ENCODE data around the gene CCDC167.

The CCDC167 gene

GRCh38 chr6:37491171-37491829 lies 8.4 kb downstream of the CCDC167 start:
- no peak overlapping the region for H3K27ac ChIP-seq (ENCODE audit: low read depth, low read length)
- no peak overlapping the region for H3K4me3 ChIP-seq (ENCODE audit: low read depth in 1 of 2, low read length in 2 of 2)
- no peaks in the 10 kb centered on the region for H3K36me3 ChIP-seq (ENCODE audit: control insufficient read depth in 1 of 2, insufficient read depth in 2 of 2, low read length in 2 of 2)
- no peaks in the 10 kb centered on the region for H3K9me3 ChIP-seq (ENCODE audit: control insufficient read depth in 1 of 2, low read length in 2 of 2)
- H3K4me1 ChIP-seq (ENCODE audit: control insufficient read depth in 1 of 2, insufficient read depth in 2 of 2, low read length in 2 of 2) = peaks cover 0 to 7% of the 10 kb centered on the region in 2 donors
- H3K27me3 ChIP-seq (ENCODE audit: control insufficient read depth in 1 of 2, insufficient read depth in 2 of 2, low read length in 2 of 2) = no peaks in the 10 kb centered on the region
- H3K9ac ChIP-seq (ENCODE audit: low read depth in 1 of 2, low read length in 2 of 2) = no peak overlapping the region

GRCh38 chr6:37490536-37491170 lies 9.0 kb downstream of the CCDC167 start:
- no peak overlapping the region for H3K4me3 ChIP-seq (ENCODE audit: low read depth in 1 of 2, low read length in 2 of 2)
- no peaks in the 10 kb centered on the region for H3K27me3 ChIP-seq (ENCODE audit: control insufficient read depth in 1 of 2, insufficient read depth in 2 of 2, low read length in 2 of 2)
- H3K4me1 ChIP-seq (ENCODE audit: control insufficient read depth in 1 of 2, insufficient read depth in 2 of 2, low read length in 2 of 2) = peaks cover 0 to 7% of the 10 kb centered on the region in 2 donors
- no peaks in the 10 kb centered on the region for H3K9me3 ChIP-seq (ENCODE audit: control insufficient read depth in 1 of 2, low read length in 2 of 2)
- H3K36me3 ChIP-seq (ENCODE audit: control insufficient read depth in 1 of 2, insufficient read depth in 2 of 2, low read length in 2 of 2) = no peaks in the 10 kb centered on the region
- no peak overlapping the region for H3K9ac ChIP-seq (ENCODE audit: low read depth in 1 of 2, low read length in 2 of 2)
- H3K27ac ChIP-seq (ENCODE audit: low read depth, low read length) = no peak overlapping the region

DNA sequence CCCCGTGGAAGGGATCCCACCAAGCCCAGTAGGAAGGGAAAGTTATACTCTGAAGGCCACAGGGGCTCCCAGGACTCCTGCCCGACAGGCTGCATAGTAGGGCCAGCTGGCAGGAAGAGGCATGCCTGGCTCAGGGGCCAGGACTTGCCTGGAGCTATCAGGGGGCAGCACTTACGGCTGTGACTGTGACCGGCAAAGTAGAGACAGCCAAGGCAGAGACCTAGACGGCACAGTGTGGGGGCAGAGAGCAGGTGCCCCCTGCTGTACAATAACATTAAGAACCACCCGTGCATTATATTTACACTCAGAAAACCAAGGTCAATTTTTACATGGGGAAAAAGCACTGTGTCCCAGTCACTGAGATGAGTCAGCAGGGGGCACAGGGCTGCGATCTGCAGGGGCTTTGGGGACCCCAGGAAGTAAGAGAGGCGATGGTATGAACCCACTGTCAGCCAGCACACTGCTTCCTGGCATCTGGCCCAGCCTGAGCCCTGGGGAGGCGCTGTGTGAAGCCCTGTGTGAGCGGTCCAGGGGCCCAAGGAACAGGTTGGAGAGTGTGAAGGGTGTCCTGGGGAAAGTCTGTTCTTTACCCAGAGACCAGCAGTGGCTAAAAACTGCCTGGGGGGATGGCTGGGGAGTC lies 9.9 kb downstream of the CCDC167 start:
- Histone ChIP-seq H3K27ac (ENCODE audit: low read depth, low read length) (no peak overlapping the region), H3K4me3 (ENCODE audit: low read depth in 1 of 2, low read length in 2 of 2) (no peak overlapping the region), H3K9ac (ENCODE audit: low read depth in 1 of 2, low read length in 2 of 2) (no peak overlapping the region)

GRCh38 chr6:37488476-37488875 lies 11.2 kb downstream of the CCDC167 start:
- H3K4me1 ChIP-seq (ENCODE audit: control insufficient read depth in 1 of 2, insufficient read depth in 2 of 2, low read length in 2 of 2) = peaks cover 0 to 3% of the 10 kb centered on the region in 2 donors
- H3K4me3 ChIP-seq (ENCODE audit: low read depth in 1 of 2, low read length in 2 of 2) = no peak overlapping the region
- no peaks in the 10 kb centered on the region for H3K9me3 ChIP-seq (ENCODE audit: control insufficient read depth in 1 of 2, low read length in 2 of 2)
- H3K27me3 ChIP-seq (ENCODE audit: control insufficient read depth in 1 of 2, insufficient read depth in 2 of 2, low read length in 2 of 2) = no peaks in the 10 kb centered on the region
- peaks cover 3 to 5% of the 10 kb centered on the region in 2 donors for H3K36me3 ChIP-seq (ENCODE audit: control insufficient read depth in 1 of 2, insufficient read depth in 2 of 2, low read length in 2 of 2)
- H3K27ac ChIP-seq (ENCODE audit: low read depth, low read length) = no peak overlapping the region
- no peak overlapping the region for H3K9ac ChIP-seq (ENCODE audit: low read depth in 1 of 2, low read length in 2 of 2)

More for the DNA sequence above, 9.9 kb downstream of the CCDC167 start:
- H3K4me1 ChIP-seq (ENCODE audit: control insufficient read depth in 1 of 2, insufficient read depth in 2 of 2, low read length in 2 of 2) = peaks cover 0 to 7% of the 10 kb centered on the region in 2 donors
- H3K9me3 ChIP-seq (ENCODE audit: control insufficient read depth in 1 of 2, low read length in 2 of 2) = no peaks in the 10 kb centered on the region
- no peaks in the 10 kb centered on the region for H3K36me3 ChIP-seq (ENCODE audit: control insufficient read depth in 1 of 2, insufficient read depth in 2 of 2, low read length in 2 of 2)
- H3K27me3 ChIP-seq (ENCODE audit: control insufficient read depth in 1 of 2, insufficient read depth in 2 of 2, low read length in 2 of 2) = no peaks in the 10 kb centered on the region

- no peak overlapping the region for H3K4me3 ChIP-seq (ENCODE audit: low read depth in 1 of 2, low read length in 2 of 2)
- H3K27me3 ChIP-seq (ENCODE audit: control insufficient read depth in 1 of 2, insufficient read depth in 2 of 2, low read length in 2 of 2) = no peaks in the 10 kb centered on the region
- peaks cover 6 to 10% of the 10 kb centered on the region in 2 donors for H3K36me3 ChIP-seq (ENCODE audit: control insufficient read depth in 1 of 2, insufficient read depth in 2 of 2, low read length in 2 of 2)
- H3K9me3 ChIP-seq (ENCODE audit: control insufficient read depth in 1 of 2, low read length in 2 of 2) = no peaks in the 10 kb centered on the region
- H3K9ac ChIP-seq (ENCODE audit: low read depth in 1 of 2, low read length in 2 of 2) = no peak overlapping the region
- no peak overlapping the region for H3K27ac ChIP-seq (ENCODE audit: low read depth, low read length)
- no peaks in the 10 kb centered on the region for H3K4me1 ChIP-seq (ENCODE audit: control insufficient read depth in 1 of 2, insufficient read depth in 2 of 2, low read length in 2 of 2)
These were observed 11.9 kb downstream of the CCDC167 start for GRCh38 chr6:37487591-37488380.

- Histone ChIP-seq H3K27ac (ENCODE audit: low read depth, low read length) (no peak overlapping the region), H3K4me3 (ENCODE audit: low read depth in 1 of 2, low read length in 2 of 2) (no peak overlapping the region), H3K9me3 (ENCODE audit: control insufficient read depth in 1 of 2, low read length in 2 of 2) (no peaks in the 10 kb centered on the region), H3K27me3 (ENCODE audit: control insufficient read depth in 1 of 2, insufficient read depth in 2 of 2, low read length in 2 of 2) (no peaks in the 10 kb centered on the region), H3K4me1 (ENCODE audit: control insufficient read depth in 1 of 2, insufficient read depth in 2 of 2, low read length in 2 of 2) (no peaks in the 10 kb centered on the region), H3K36me3 (ENCODE audit: control insufficient read depth in 1 of 2, insufficient read depth in 2 of 2, low read length in 2 of 2) (peaks cover 7 to 25% of the 10 kb centered on the region in 2 donors), H3K9ac (ENCODE audit: low read depth in 1 of 2, low read length in 2 of 2) (no peak overlapping the region)
These were observed 13.4 kb downstream of the CCDC167 start for GRCh38 chr6:37486121-37486839.

DNA sequence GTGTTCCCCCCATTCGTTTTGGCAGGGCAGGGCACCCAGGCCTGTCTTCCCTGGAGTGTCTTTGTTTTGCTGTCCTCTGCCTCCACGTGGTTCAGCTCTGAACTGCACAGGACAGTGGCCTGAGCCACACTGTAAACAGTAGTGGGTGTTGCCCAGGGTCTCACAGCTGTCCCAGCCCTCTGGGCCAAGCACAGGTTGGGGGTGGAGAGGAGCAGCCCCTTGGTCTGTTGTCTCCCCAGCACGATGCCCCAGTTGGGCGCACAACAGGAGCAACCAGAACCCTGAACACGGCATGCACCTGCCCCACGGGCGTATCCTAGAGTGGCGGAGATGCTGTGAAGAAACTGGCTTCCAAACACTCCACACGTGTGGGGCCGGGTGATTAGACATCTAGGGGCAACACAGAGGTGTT lies 14.4 kb downstream of the CCDC167 start:
- H3K27ac ChIP-seq (ENCODE audit: low read depth, low read length) = no peak overlapping the region
- no peak overlapping the region for H3K9ac ChIP-seq (ENCODE audit: low read depth in 1 of 2, low read length in 2 of 2)
- no peaks in the 10 kb centered on the region for H3K4me1 ChIP-seq (ENCODE audit: control insufficient read depth in 1 of 2, insufficient read depth in 2 of 2, low read length in 2 of 2)
- H3K36me3 ChIP-seq (ENCODE audit: control insufficient read depth in 1 of 2, insufficient read depth in 2 of 2, low read length in 2 of 2) = peaks cover 16 to 31% of the 10 kb centered on the region in 2 donors
- no peaks in the 10 kb centered on the region for H3K27me3 ChIP-seq (ENCODE audit: control insufficient read depth in 1 of 2, insufficient read depth in 2 of 2, low read length in 2 of 2)
- H3K4me3 ChIP-seq (ENCODE audit: low read depth in 1 of 2, low read length in 2 of 2) = no peak overlapping the region
- H3K9me3 ChIP-seq (ENCODE audit: control insufficient read depth in 1 of 2, low read length in 2 of 2) = no peaks in the 10 kb centered on the region

DNA sequence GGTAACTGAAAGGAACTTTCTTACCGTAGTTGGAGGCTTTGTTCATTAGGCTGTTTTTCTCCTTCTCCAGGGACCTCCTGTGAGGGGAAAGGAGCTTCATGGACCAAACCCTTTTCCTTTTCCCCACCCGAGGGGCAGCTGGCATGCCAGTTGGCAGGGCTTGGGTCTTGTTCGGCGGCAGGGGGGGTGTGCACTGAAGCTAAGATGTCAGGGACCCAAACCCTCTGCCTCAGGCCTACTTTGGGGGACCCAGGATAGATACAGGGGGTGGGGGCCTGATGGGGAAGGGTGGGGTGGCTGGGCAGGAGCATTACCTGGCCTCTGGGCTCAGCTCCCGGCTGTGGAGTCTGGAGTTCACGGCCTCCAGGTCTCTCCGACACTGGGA lies 14.9 kb downstream of the CCDC167 start:
- Histone ChIP-seq H3K36me3 (ENCODE audit: control insufficient read depth in 1 of 2, insufficient read depth in 2 of 2, low read length in 2 of 2) (peaks cover 19 to 37% of the 10 kb centered on the region in 2 donors), H3K4me3 (ENCODE audit: low read depth in 1 of 2, low read length in 2 of 2) (no peak overlapping the region), H3K27me3 (ENCODE audit: control insufficient read depth in 1 of 2, insufficient read depth in 2 of 2, low read length in 2 of 2) (no peaks in the 10 kb centered on the region), H3K9ac (ENCODE audit: low read depth in 1 of 2, low read length in 2 of 2) (no peak overlapping the region), H3K27ac (ENCODE audit: low read depth, low read length) (no peak overlapping the region), H3K9me3 (ENCODE audit: control insufficient read depth in 1 of 2, low read length in 2 of 2) (no peaks in the 10 kb centered on the region), H3K4me1 (ENCODE audit: control insufficient read depth in 1 of 2, insufficient read depth in 2 of 2, low read length in 2 of 2) (no peaks in the 10 kb centered on the region)

- Histone ChIP-seq H3K36me3 (ENCODE audit: control insufficient read depth in 1 of 2, insufficient read depth in 2 of 2, low read length in 2 of 2) (peaks cover 24 to 43% of the 10 kb centered on the region in 2 donors), H3K27ac (ENCODE audit: low read depth, low read length) (no peak overlapping the region), H3K4me1 (ENCODE audit: control insufficient read depth in 1 of 2, insufficient read depth in 2 of 2, low read length in 2 of 2) (no peaks in the 10 kb centered on the region)
These were observed 15.5 kb downstream of the CCDC167 start for GRCh38 chr6:37483917-37484785.

More at GRCh38 chr6:37483917-37484785, 15.5 kb downstream of the CCDC167 start:
- no peaks in the 10 kb centered on the region for H3K27me3 ChIP-seq (ENCODE audit: control insufficient read depth in 1 of 2, insufficient read depth in 2 of 2, low read length in 2 of 2)
- no peak overlapping the region for H3K4me3 ChIP-seq (ENCODE audit: low read depth in 1 of 2, low read length in 2 of 2)
- H3K9me3 ChIP-seq (ENCODE audit: control insufficient read depth in 1 of 2, low read length in 2 of 2) = no peaks in the 10 kb centered on the region
- H3K9ac ChIP-seq (ENCODE audit: low read depth in 1 of 2, low read length in 2 of 2) = no peak overlapping the region
